GM12873 (cell line): ENCODE measurements around the gene TGFBI.

Experiments
- CTCF ChIP-seq: IDR thresholded peaks from 2 replicates; pipeline ENCODE4 v1.5.1; 2012; ENCODE audit warnings: low read depth, mild to moderate bottlenecking, moderate library complexity, low read length, control low read depth; ENCODE audit not compliant: insufficient read depth; ENCODE audit errors: missing control alignments

TGFBI gene

DNA sequence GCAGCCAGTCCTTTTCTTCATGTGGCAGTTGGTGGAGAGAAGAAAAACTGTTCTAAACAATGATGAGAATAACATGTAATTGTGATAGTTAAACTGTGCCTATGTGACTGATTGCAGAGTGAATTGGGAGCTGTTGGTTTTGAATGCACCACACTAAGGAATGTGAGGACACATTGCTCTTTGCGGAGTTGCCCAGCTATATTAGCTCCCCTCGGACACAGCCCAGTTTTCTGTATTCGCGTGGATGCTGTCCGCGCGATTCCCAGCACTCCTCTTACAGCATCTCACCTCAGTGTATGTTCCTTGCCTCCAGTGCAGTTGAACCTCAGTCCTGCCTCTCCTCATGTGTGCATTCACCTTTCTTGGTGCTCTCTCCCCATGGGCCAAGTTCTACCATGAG, 32.2 kb downstream of the TGFBI start:
- TF ChIP-seq CTCF = no peak

GRCh38 chr5:136061630-136062365, 33.0 kb downstream of the TGFBI start:
- TF ChIP-seq CTCF = no peak

GRCh38 chr5:136062366-136063274, 33.8 kb downstream of the TGFBI start:
- TF ChIP-seq CTCF = peak; percentile 58

DNA sequence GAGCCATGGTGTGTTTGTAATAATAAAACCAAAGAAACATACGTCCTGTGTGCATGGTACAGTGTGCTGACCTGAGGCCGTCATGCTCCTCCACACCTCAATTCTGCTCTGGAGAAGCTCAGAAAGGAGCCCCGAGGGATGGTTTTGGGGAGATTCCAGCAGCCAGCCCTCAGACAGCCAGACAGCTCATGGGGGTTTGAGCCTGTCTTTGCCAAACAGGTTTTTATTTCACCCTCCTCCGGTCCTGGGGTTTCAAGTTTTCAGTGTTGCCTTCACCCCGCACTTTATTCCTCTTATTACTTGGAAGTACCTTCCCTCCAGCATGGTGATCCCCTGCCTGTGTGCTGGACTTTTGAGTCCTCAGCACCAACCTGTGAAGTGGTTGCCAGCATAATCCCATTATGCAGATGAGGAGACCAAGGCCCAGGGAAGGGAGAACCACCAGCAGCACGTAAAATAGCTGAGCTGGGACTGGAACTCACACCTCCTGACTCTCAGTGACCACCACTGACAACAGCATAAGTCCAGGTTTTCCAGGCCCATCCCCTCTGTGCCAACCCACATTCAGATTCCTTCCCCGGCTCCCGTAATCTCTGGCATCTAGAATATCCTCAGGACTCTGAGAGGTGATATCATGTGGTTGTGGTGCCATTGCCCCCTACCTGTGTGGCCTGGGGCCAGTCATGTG, 35.1 kb downstream of the TGFBI start:
- TF ChIP-seq CTCF = no peak

GRCh38 chr5:136064510-136064909, 35.7 kb downstream of the TGFBI start:
- no peak for TF ChIP-seq CTCF

GRCh38 chr5:136065588-136065987, 36.8 kb downstream of the TGFBI start:
- no peak for TF ChIP-seq CTCF

GRCh38 chr5:136066661-136067271, 38.0 kb downstream of the TGFBI start:
- TF ChIP-seq CTCF = no peak
